Measurements from ENCODE around the gene SMIM33. TPM values are rescaled to one million over a fixed set of nuclear protein-coding genes. Genes with fewer than 3 reads are reported as not detected.
"Not testable (repeated sequence)": the region's sequence is repeated elsewhere in the genome, so short reads cannot be mapped to it uniquely, and the experiment has no call there.

SMIM33 gene
- not detected in 2 replicates for total RNA-seq (2014; rRNA removed; shearing (Covaris generic))
- not detected in 2 replicates for polyA plus RNA-seq (2014; cell fraction: nucleus; rRNA removed)

DNA sequence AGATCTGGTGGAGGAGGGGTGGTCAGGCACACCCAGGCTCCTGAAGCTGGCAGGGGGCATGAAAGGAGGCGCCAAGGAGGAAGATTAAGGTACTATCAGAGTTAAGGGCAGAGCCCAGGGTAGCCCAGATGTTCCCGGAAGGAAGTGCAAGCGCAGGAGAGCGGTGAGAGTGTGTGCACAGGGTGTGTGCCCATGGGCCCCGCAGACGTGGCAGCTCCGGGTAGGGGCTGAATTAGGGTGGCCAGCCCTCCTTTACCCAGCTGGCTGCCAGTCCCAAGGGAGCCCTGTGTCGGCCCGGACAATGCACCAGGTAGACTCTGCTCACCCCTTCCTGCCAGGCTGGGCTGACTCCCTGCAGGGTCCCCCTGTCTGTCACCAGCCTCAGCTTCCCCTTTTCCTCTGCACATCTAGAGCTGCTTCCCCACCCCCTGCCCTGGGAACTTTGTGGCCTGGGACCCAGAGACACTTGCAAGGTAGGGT, at the start of gene SMIM33:
TSS of gene SMIM33 (plus strand) at position 184 of the 480 bp plus-strand sequence. CDS start at position 302, 118 bp downstream.
- no peak for DNase-seq (ENCODE audit: extremely low read depth, low read depth)

GRCh38 chr5:139422307-139422893, 48.4 kb upstream of the SMIM33 start:
- DNase-seq (ENCODE audit: extremely low read depth, low read depth): peak; percentile 68

GRCh38 chr5:139425497-139425896, 45.3 kb upstream of the SMIM33 start:
- DNase-seq (ENCODE audit: extremely low read depth, low read depth): no peak

GRCh38 chr5:139426203-139426885, 44.5 kb upstream of the SMIM33 start:
- no peak for DNase-seq (ENCODE audit: extremely low read depth, low read depth)

DNA sequence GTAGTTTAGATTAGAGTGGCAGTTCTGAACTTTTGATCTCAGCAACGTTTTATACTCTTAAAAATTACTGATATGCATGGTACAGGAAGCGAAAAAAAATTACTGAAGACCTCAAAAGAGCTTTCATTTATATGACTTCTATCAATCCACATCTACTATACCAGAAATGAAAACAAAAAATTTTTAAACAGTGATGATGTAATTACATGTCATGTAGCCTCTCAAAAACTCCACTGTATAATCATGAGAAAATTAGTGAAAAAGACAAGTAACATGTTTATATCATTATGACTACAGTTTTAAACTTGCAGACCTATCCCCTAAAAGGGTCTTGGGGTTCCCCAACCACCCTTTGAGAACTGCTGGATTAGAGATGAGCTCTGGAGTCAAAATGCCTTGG, 40.8 kb upstream of the SMIM33 start:
- no peak for DNase-seq (ENCODE audit: extremely low read depth, low read depth)

- DNase-seq (ENCODE audit: extremely low read depth, low read depth): no peak
These were observed 39.1 kb upstream of the SMIM33 start for GRCh38 chr5:139431706-139432105.

- no peak for DNase-seq (ENCODE audit: extremely low read depth, low read depth)
These were observed 35.1 kb upstream of the SMIM33 start for GRCh38 chr5:139435676-139436075.

DNA sequence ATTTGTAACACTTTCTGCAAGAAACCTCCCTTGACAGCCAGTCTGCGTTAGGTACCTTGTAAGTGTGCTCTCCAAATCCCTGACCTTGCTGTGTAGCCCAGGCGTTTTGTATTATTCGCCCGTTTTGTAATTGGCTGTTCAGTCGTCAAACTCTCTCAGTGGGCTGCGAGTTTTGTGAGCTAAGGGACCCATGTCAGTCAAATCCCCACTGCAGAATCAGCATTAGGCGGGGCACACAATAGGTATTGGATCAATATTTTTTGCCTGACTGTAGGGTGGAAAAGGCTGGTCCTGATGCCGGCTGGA, 32.1 kb upstream of the SMIM33 start:
- no peak for DNase-seq (ENCODE audit: extremely low read depth, low read depth)

GRCh38 chr5:139439013-139439903, 31.5 kb upstream of the SMIM33 start, which contains the start of gene DNAJC18:
DNAJC18 (minus strand) TSS chr5:139439525; CDS start chr5:139439445, 80 bp downstream.
- DNase-seq (ENCODE audit: extremely low read depth, low read depth): peak; percentile 83

GRCh38 chr5:139440416-139440815, 30.4 kb upstream of the SMIM33 start:
- not testable (repeated sequence) for DNase-seq (ENCODE audit: extremely low read depth, low read depth)

GRCh38 chr5:139443831-139444453, 26.9 kb upstream of the SMIM33 start:
- DNase-seq (ENCODE audit: extremely low read depth, low read depth): no peak

- no peak for DNase-seq (ENCODE audit: extremely low read depth, low read depth)
These were observed 25.3 kb upstream of the SMIM33 start for GRCh38 chr5:139445325-139446170.

DNA sequence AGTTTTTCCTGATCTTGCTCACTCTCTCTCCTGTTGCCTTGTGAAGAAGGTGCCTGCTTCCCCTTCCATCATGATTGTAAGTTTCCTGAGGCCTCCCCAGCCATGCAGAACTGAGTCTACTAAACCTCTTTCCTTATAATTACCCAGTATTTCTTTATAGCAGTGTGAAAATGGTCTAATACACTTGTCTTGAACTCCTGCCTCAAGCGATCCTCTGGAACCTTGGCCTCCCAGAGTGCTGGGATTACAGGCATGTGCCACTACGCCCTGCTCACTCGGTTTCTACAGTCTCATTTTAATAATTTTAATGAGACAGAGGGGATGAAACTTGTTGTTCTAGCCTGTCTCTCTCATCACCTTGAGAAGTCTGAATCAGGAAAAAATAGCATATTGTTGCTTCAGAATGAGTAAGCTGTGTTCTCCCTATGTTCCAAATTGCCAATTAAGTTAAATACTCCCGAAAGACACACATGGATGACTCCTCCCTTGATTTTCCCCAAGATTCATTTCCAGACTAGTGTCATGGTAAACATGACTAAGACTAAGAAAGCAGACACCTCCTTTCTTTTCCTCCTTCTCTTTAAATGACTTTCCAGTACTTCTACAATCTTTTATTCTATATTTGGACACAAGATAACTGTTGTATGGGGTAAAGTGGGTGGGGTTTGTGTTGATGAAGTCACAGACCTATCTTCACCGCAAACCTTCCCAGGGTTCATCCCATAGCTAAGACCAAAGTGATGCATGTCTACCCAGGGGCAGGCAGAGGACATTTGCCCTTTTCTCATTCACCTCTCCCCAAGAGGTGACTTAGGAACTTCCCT, 23.6 kb upstream of the SMIM33 start:
- no peak for DNase-seq (ENCODE audit: extremely low read depth, low read depth)

GRCh38 chr5:139451176-139451575, 19.6 kb upstream of the SMIM33 start:
- DNase-seq (ENCODE audit: extremely low read depth, low read depth): no peak

- DNase-seq (ENCODE audit: extremely low read depth, low read depth): no peak
These were observed 18.7 kb upstream of the SMIM33 start for GRCh38 chr5:139451878-139452660.

DNA sequence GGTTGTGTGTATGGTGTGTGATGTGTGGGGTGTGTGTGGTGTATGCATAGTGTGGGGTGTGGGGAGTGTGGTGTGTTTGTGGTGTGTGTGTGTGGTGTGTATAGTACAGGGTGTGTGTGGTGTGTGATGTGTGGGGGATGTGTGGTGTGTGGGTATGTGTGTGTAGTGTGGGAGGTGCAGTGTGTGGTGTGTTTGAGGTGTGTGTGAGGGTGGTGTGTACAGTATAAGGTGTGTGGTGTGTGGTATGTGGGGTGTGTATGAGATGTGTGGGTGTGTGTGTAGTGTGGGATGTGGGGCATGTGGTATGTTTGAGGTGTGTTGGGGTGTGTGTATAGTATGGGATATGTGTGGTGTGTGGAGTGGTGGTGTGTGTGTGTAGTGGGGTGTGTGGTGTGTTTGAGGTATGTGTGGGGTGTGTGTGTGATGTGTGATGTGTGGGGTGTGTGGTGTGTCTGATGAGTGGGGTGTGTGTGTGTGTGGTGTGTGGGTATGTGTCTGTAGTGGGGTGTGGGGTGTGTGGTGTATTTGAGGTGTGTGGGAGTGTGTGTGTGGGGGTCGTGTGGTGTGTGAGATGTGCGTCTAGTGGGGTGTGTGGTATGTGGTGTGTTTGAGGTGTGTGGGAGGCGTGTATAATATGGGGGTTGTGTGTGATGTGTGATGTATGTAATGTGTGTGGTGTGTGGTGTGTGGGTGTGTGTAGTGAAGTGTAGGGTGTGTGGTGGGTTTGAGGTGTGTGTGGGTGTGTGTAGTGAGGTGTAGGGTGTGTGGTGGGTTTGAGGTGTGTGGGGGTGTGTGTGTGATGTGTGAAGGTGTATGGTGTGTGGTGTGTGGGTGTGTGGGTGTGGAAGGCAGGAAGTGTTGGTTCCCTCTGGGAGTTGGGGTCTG, 16.9 kb upstream of the SMIM33 start:
- DNase-seq (ENCODE audit: extremely low read depth, low read depth): no peak
